HEK293 (cell line): ENCODE measurements around the gene SOX30.

ENCODE experiments used
- CTCF ChIA-PET: fragments of 350-600 bp; formaldehyde crosslinking; extraction: SDS; loops from one replicate; lab custom pipeline; 2021; ENCODE audit warnings: antibody characterized with exemption; lab: Yijun Ruan, JAX
- POLR2A ChIA-PET: fragments of 300-600 bp; formaldehyde crosslinking; extraction: SDS; loops from one replicate; lab custom pipeline; 2020; ENCODE audit warnings: antibody characterized with exemption, inconsistent platforms; lab: Yijun Ruan, JAX
- H3K27ac ChIP-seq: fragments of 200-500 bp; sonication (Bioruptor generic); 2 replicates; pipeline ENCODE4 v1.5.1; 2014; ENCODE audit warnings: low read depth, low read length, control low read depth, inconsistent platforms; ENCODE audit errors: extremely low read depth
- H3K36me3 ChIP-seq, 2 experiments: fragments of 200-500 bp in 1 of 2; sonication (Bioruptor generic) in 1 of 2; 1 replicate in 1 of 2; 2 replicates in 1 of 2; pipeline ENCODE4 v1.5.1; 2014 to 2017; ENCODE audit warnings: inconsistent platforms in 2 of 2, low read length in 2 of 2; ENCODE audit not compliant: control insufficient read depth in 2 of 2, insufficient read depth in 1 of 2
- H3K4me1 ChIP-seq: fragments of 200-500 bp; sonication (Bioruptor generic); 2 replicates; pipeline ENCODE4 v1.5.1; 2014; ENCODE audit warnings: mild to moderate bottlenecking, low read length, inconsistent platforms; ENCODE audit not compliant: control insufficient read depth, insufficient read depth
- H3K4me3 ChIP-seq: 2 replicates; pipeline ENCODE4 v1.5.1; 2011; ENCODE audit warnings: low read depth, mild to moderate bottlenecking, control low read depth, low read length, moderate library complexity
- H3K9me3 ChIP-seq: fragments of 200-500 bp; sonication (Bioruptor generic); 2 replicates; pipeline ENCODE4 v1.5.1; 2014; ENCODE audit warnings: low read depth, low read length, inconsistent platforms; ENCODE audit not compliant: control insufficient read depth, insufficient read depth
- BCL11B ChIP-seq: fragments of 450-650 bp; formaldehyde crosslinking; IDR thresholded peaks from 2 replicates; pipeline ENCODE4 v1.5.1; 2016; ENCODE audit warnings: low read depth, missing biosample characterization, missing genetic modification characterization
- HOXC10 ChIP-seq: sonication (generic); formaldehyde crosslinking; IDR thresholded peaks from 2 replicates; pipeline ENCODE4 v1.8.1; 2023; ENCODE audit warnings: mild to moderate bottlenecking, missing genetic modification reagents
- KLF8 ChIP-seq: fragments of 450-650 bp; formaldehyde crosslinking; IDR thresholded peaks from 2 replicates; pipeline ENCODE4 v1.5.1; 2016; ENCODE audit warnings: missing biosample characterization, missing genetic modification characterization
- MYNN ChIP-seq: fragments of 450-650 bp; formaldehyde crosslinking; IDR thresholded peaks from 2 replicates; pipeline ENCODE4 v1.5.1; 2016; ENCODE audit warnings: missing biosample characterization, missing genetic modification characterization, borderline replicate concordance
- SP7 ChIP-seq: fragments of 450-650 bp; formaldehyde crosslinking; IDR thresholded peaks from 2 replicates; pipeline ENCODE4 v1.5.1; 2016; ENCODE audit warnings: missing biosample characterization, missing genetic modification characterization
- ZBTB21 ChIP-seq: fragments of 450-650 bp; formaldehyde crosslinking; IDR thresholded peaks from 2 replicates; pipeline ENCODE4 v1.5.1; 2017; ENCODE audit warnings: missing biosample characterization, missing genetic modification characterization
- ZNF10 ChIP-seq: fragments of 450-650 bp; formaldehyde crosslinking; IDR thresholded peaks from 2 replicates; pipeline ENCODE4 v1.5.1; 2017; ENCODE audit warnings: missing biosample characterization, missing genetic modification characterization
- ZNF133 ChIP-seq: fragments of 450-650 bp; formaldehyde crosslinking; IDR thresholded peaks from 2 replicates; pipeline ENCODE4 v1.5.1; 2016; ENCODE audit warnings: missing biosample characterization, missing genetic modification characterization
- ZNF202 ChIP-seq: fragments of 450-650 bp; formaldehyde crosslinking; IDR thresholded peaks from 2 replicates; pipeline ENCODE4 v1.5.1; 2016; ENCODE audit warnings: missing biosample characterization, missing genetic modification characterization, borderline replicate concordance
- ZNF221 ChIP-seq: fragments of 450-650 bp; formaldehyde crosslinking; IDR thresholded peaks from 2 replicates; pipeline ENCODE4 v1.5.1; 2017; ENCODE audit warnings: missing biosample characterization, missing genetic modification characterization, borderline replicate concordance
- ZNF311 ChIP-seq: fragments of 450-650 bp; formaldehyde crosslinking; IDR thresholded peaks from 2 replicates; pipeline ENCODE4 v1.5.1; 2017; ENCODE audit warnings: missing biosample characterization, missing genetic modification characterization, borderline replicate concordance
- ZNF37A ChIP-seq: fragments of 450-650 bp; IDR thresholded peaks from 2 replicates; pipeline ENCODE4 v1.5.1; 2018; ENCODE audit warnings: missing biosample characterization, missing genetic modification characterization
- ZNF654 ChIP-seq: fragments of 450-650 bp; formaldehyde crosslinking; IDR thresholded peaks from 2 replicates; pipeline ENCODE4 v1.5.1; 2016; ENCODE audit warnings: low read depth, missing biosample characterization, missing genetic modification characterization
- ZNF658 ChIP-seq: fragments of 450-650 bp; formaldehyde crosslinking; IDR thresholded peaks from 2 replicates; pipeline ENCODE4; 2016; ENCODE audit warnings: missing biosample characterization, missing genetic modification characterization
- ZNF670 ChIP-seq: fragments of 450-650 bp; formaldehyde crosslinking; IDR thresholded peaks from 2 replicates; pipeline ENCODE4 v1.5.1; 2016; ENCODE audit warnings: missing biosample characterization, missing genetic modification characterization, low read depth
- ZNF776 ChIP-seq: fragments of 450-650 bp; formaldehyde crosslinking; IDR thresholded peaks from 2 replicates; pipeline ENCODE4 v1.5.0; 2017; ENCODE audit warnings: missing biosample characterization, missing genetic modification characterization, borderline replicate concordance
- ZNF791 ChIP-seq: fragments of 450-650 bp; formaldehyde crosslinking; IDR thresholded peaks from 2 replicates; pipeline ENCODE4 v1.5.1; 2016; ENCODE audit warnings: missing biosample characterization, missing genetic modification characterization
- ZNF843 ChIP-seq: fragments of 450-650 bp; formaldehyde crosslinking; IDR thresholded peaks from 2 replicates; pipeline ENCODE4 v1.5.1; 2016; ENCODE audit warnings: missing biosample characterization, missing genetic modification characterization
- TF ChIP-seq, protein P1 (sequence below): fragments of 450-650 bp; formaldehyde crosslinking; IDR thresholded peaks from 2 replicates; pipeline ENCODE4 v1.5.1; 2016; ENCODE audit warnings: missing biosample characterization, missing genetic modification characterization, low read depth
- TF ChIP-seq, protein P2 (sequence below): fragments of 450-650 bp; formaldehyde crosslinking; optimal IDR thresholded peaks from 2 replicates; pipeline ENCODE3; 2016; ENCODE audit warnings: missing biosample characterization, mild to moderate bottlenecking, missing genetic modification characterization
- TF ChIP-seq, protein P3 (sequence below): fragments of 450-650 bp; formaldehyde crosslinking; IDR thresholded peaks from 2 replicates; pipeline ENCODE4 v1.5.1; 2016; ENCODE audit warnings: missing biosample characterization, missing genetic modification characterization
- TF ChIP-seq, protein P4 (sequence below): fragments of 450-650 bp; formaldehyde crosslinking; IDR thresholded peaks from 2 replicates; pipeline ENCODE4 v1.5.1; 2016; ENCODE audit warnings: missing biosample characterization, missing genetic modification characterization

SOX30 gene

DNA sequence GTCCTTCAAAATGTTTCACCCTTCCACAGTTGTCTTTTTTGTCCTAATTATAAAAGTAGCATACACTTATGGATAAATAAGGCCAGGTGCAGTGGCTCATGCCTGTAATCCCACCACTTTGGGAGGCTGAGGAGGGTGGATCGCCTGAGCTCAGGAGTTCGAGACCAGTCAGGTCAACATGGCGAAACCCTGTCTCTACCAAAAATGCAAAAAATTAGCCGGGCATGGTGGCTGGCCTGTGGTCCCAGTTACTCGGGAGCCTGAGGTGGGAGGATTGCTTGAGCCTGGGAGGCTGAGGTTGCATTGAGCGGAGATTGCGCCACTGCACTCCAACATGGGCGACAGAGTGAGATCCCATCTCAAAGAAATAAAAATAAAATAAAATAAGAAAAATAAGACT lies 20.7 kb upstream of the SOX30 start:
- no peak overlapping the region for H3K27ac ChIP-seq
- H3K9me3 ChIP-seq = no peaks in the 10 kb centered on the region
- POLR2A ChIA-PET = no interaction called here
- H3K4me3 ChIP-seq = no peak overlapping the region
- TF ChIP-seq ZNF791 (tag by site-specific recombination) (no peak), ZNF133 (tag by site-specific recombination) (no peak), ZNF776 (tag by site-specific recombination) (no peak), ZNF843 (tag by site-specific recombination) (no peak), KLF8 (tag by site-specific recombination) (no peak), HOXC10 (CRISPR knock-in tag) (no peak), ZNF311 (tag by site-specific recombination) (no peak), ZNF37A (no peak)
- TF ChIP-seq, protein P1, sequence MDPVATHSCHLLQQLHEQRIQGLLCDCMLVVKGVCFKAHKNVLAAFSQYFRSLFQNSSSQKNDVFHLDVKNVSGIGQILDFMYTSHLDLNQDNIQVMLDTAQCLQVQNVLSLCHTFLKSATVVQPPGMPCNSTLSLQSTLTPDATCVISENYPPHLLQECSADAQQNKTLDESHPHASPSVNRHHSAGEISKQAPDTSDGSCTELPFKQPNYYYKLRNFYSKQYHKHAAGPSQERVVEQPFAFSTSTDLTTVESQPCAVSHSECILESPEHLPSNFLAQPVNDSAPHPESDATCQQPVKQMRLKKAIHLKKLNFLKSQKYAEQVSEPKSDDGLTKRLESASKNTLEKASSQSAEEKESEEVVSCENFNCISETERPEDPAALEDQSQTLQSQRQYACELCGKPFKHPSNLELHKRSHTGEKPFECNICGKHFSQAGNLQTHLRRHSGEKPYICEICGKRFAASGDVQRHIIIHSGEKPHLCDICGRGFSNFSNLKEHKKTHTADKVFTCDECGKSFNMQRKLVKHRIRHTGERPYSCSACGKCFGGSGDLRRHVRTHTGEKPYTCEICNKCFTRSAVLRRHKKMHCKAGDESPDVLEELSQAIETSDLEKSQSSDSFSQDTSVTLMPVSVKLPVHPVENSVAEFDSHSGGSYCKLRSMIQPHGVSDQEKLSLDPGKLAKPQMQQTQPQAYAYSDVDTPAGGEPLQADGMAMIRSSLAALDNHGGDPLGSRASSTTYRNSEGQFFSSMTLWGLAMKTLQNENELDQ (tag by site-specific recombination) = no peak
- TF ChIP-seq, all 188 proteins: peak for 0
- Histone ChIP-seq H3K4me1 (peaks cover 7% of the 10 kb centered on the region), H3K36me3 (no peaks in the 10 kb centered on the region)
- CTCF ChIA-PET = no interaction called here

DNA sequence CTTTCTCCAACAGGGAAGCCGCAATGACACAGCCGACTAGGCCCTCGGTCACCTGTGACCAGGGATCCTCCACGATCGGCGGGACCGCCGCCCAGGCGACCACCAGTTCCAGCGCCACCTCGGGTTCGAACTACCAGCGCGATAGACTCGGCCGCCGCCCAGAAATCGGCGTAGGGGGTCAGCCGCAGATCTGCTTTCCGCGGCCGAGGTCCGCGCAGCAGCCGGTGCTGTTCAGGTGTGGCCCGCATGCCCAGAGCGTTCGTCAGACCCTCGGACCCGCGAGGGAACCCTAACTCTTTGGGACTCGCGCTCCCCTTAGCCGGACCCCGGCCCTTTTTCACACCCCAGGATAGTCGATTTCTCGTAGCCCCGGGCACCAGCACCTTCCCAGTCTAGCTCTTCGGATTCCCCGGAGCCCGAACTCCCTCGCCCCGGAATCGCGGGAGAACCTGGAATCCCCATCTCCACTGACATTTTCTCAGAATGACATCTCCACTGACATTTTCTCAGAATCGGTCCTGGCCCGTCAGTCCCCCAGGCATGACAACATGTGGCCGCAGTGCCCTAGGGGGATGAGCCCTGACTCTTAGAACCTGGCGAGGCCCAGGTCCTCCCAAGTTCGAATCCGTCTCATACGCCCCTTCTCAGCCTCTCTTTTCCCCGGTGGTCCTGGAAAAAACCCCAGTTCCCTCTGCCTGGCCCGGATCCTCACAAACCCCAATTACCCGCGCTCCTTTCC lies 19.5 kb upstream of the SOX30 start:
- Histone ChIP-seq H3K4me1 (peaks cover 7% of the 10 kb centered on the region), H3K36me3 (no peaks in the 10 kb centered on the region), H3K9me3 (no peaks in the 10 kb centered on the region), H3K4me3 (peak overlapping the region; percentile 53), H3K27ac (no peak overlapping the region)
- TF ChIP-seq MYNN (tag by site-specific recombination) (no peak), SP7 (no peak), ZNF221 (tag by site-specific recombination) (no peak), ZBTB21 (tag by site-specific recombination) (no peak), ZNF658 (tag by site-specific recombination) (no peak), ZNF654 (tag by site-specific recombination) (no peak), ZNF791 (tag by site-specific recombination) (no peak), ZNF10 (tag by site-specific recombination) (no peak), ZNF202 (tag by site-specific recombination) (peak; percentile 7), BCL11B (no peak), ZNF670 (tag by site-specific recombination) (no peak)
- TF ChIP-seq, protein P2, sequence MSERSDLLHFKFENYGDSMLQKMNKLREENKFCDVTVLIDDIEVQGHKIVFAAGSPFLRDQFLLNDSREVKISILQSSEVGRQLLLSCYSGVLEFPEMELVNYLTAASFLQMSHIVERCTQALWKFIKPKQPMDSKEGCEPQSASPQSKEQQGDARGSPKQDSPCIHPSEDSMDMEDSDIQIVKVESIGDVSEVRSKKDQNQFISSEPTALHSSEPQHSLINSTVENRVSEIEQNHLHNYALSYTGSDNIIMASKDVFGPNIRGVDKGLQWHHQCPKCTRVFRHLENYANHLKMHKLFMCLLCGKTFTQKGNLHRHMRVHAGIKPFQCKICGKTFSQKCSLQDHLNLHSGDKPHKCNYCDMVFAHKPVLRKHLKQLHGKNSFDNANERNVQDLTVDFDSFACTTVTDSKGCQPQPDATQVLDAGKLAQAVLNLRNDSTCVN = peak; percentile 26
- TF ChIP-seq, protein P3, sequence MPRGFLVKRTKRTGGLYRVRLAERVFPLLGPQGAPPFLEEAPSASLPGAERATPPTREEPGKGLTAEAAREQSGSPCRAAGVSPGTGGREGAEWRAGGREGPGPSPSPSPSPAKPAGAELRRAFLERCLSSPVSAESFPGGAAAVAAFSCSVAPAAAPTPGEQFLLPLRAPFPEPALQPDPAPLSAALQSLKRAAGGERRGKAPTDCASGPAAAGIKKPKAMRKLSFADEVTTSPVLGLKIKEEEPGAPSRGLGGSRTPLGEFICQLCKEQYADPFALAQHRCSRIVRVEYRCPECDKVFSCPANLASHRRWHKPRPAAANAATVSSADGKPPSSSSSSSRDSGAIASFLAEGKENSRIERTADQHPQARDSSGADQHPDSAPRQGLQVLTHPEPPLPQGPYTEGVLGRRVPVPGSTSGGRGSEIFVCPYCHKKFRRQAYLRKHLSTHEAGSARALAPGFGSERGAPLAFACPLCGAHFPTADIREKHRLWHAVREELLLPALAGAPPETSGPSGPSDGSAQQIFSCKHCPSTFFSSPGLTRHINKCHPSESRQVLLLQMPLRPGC (tag by site-specific recombination) = no peak
- TF ChIP-seq, protein P4, sequence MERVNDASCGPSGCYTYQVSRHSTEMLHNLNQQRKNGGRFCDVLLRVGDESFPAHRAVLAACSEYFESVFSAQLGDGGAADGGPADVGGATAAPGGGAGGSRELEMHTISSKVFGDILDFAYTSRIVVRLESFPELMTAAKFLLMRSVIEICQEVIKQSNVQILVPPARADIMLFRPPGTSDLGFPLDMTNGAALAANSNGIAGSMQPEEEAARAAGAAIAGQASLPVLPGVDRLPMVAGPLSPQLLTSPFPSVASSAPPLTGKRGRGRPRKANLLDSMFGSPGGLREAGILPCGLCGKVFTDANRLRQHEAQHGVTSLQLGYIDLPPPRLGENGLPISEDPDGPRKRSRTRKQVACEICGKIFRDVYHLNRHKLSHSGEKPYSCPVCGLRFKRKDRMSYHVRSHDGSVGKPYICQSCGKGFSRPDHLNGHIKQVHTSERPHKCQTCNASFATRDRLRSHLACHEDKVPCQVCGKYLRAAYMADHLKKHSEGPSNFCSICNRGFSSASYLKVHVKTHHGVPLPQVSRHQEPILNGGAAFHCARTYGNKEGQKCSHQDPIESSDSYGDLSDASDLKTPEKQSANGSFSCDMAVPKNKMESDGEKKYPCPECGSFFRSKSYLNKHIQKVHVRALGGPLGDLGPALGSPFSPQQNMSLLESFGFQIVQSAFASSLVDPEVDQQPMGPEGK = no peak
- CTCF ChIA-PET = interaction anchor here (0.7 to 1.6 kb wide), 4 partner anchors 45 to 69 kb away, joined by 3 to 6 read pairs (median 4); no protein-coding TSS in a partner anchor
- POLR2A ChIA-PET = no interaction called here
